CD14-positive monocyte (primary cell): ENCODE measurements around the gene TM6SF1. TPM values are rescaled to one million over a fixed set of nuclear protein-coding genes. Genes with fewer than 3 reads are reported as not detected.

Experiments used
- DNase-seq, 3 donors: peaks; one replicate each; pipeline ENCODE4 v3.0.0-alpha.2; 2011 to 2022
- H2AFZ ChIP-seq: 2 replicates; pipeline ENCODE4 v1.6.0; 2012; ENCODE audit warnings: mild to moderate bottlenecking, low read depth, low read length, inconsistent platforms; ENCODE audit not compliant: insufficient read depth, poor library complexity, severe bottlenecking
- H3K27ac ChIP-seq, 2 donors: 1 replicate in 1 of 2; 2 replicates in 1 of 2; pipeline ENCODE4 v1.5.1; 2012 to 2013; ENCODE audit warnings: low read length in 2 of 2, control low read depth in 1 of 2, inconsistent platforms in 1 of 2, low read depth in 1 of 2, mild to moderate bottlenecking in 1 of 2
- H3K27me3 ChIP-seq, 2 donors: one replicate each; pipeline versions ENCODE4 v1.6.0 to v1.6.1; 2011 to 2013; ENCODE audit warnings: low read length in 2 of 2; ENCODE audit not compliant: control insufficient read depth in 2 of 2, insufficient read depth in 2 of 2
- H3K36me3 ChIP-seq, 2 donors: replicated peaks in 1 of 2; 1 replicate in 1 of 2; 2 replicates in 1 of 2; pipeline versions ENCODE4 v1.5.1 to v1.6.1; 2012 to 2013; ENCODE audit warnings: low read length in 2 of 2, control low read depth in 1 of 2, inconsistent platforms in 1 of 2, mild to moderate bottlenecking in 1 of 2; ENCODE audit not compliant: insufficient read depth in 2 of 2, control insufficient read depth in 1 of 2
- H3K4me1 ChIP-seq, 2 donors: 1 replicate in 1 of 2; 2 replicates in 1 of 2; pipeline versions ENCODE4 v1.5.1 to v1.6.1; 2012 to 2013; ENCODE audit warnings: low read length in 2 of 2, control low read depth in 1 of 2, inconsistent platforms in 1 of 2, mild to moderate bottlenecking in 1 of 2, moderate library complexity in 1 of 2; ENCODE audit not compliant: insufficient read depth in 2 of 2, control insufficient read depth in 1 of 2
- H3K4me2 ChIP-seq: replicated peaks from 2 replicates; pipeline ENCODE3; 2012; ENCODE audit warnings: low read length, moderate library complexity, mild to moderate bottlenecking; ENCODE audit not compliant: poor library complexity, severe bottlenecking; ENCODE audit errors: extremely low read depth
- H3K4me3 ChIP-seq, 3 experiments: fragments of 200-600 bp in 1 of 3; sonication (generic) in 1 of 3; replicated peaks in 1 of 3; 1 replicate in 2 of 3; 2 replicates in 1 of 3; pipeline ENCODE4 v1.5.1; 2011 to 2013; ENCODE audit warnings: low read length in 3 of 3, mild to moderate bottlenecking in 3 of 3, control low read depth in 2 of 3, low read depth in 2 of 3, inconsistent platforms in 1 of 3, moderate library complexity in 1 of 3
- H3K79me2 ChIP-seq: 2 replicates; pipeline ENCODE4 v1.6.0; 2012; ENCODE audit warnings: mild to moderate bottlenecking, control low read depth, inconsistent platforms, low read length, moderate library complexity; ENCODE audit not compliant: insufficient read depth
- H3K9ac ChIP-seq: 2 replicates; pipeline ENCODE4 v1.6.0; 2017; ENCODE audit warnings: low read length, mild to moderate bottlenecking; ENCODE audit not compliant: insufficient read depth, poor library complexity, severe bottlenecking
- H3K9me3 ChIP-seq, 2 donors: replicated peaks in 1 of 2; 1 replicate in 1 of 2; 2 replicates in 1 of 2; pipeline versions ENCODE4 v1.5.1 to v1.6.1; 2012 to 2013; ENCODE audit warnings: low read length in 2 of 2, control low read depth in 1 of 2; ENCODE audit not compliant: control insufficient read depth in 1 of 2, insufficient read depth in 1 of 2
- H4K20me1 ChIP-seq: 2 replicates; pipeline ENCODE4 v1.6.0; 2012; ENCODE audit warnings: mild to moderate bottlenecking, low read length, control low read depth, moderate library complexity; ENCODE audit not compliant: insufficient read depth
- H3K27ac Mint-ChIP-seq, 7 donors: one replicate each; pipeline ENCODE4 v1.8.0; 2020; ENCODE audit warnings: mild to moderate bottlenecking in 7 of 7, mixed read lengths in 7 of 7, moderate library complexity in 6 of 7, inconsistent platforms in 2 of 7
- H3K27me3 Mint-ChIP-seq, 3 donors: one replicate each; pipeline ENCODE4 v1.8.0; 2021 to 2022; ENCODE audit warnings: low read depth in 3 of 3, mild to moderate bottlenecking in 3 of 3, mixed read lengths in 3 of 3, moderate library complexity in 3 of 3, inconsistent platforms in 1 of 3
- H3K36me3 Mint-ChIP-seq, 2 donors: one replicate each; pipeline ENCODE4 v1.8.0; 2020; ENCODE audit warnings: mixed read lengths in 2 of 2, inconsistent platforms in 1 of 2, mild to moderate bottlenecking in 1 of 2
- H3K4me1 Mint-ChIP-seq: one replicate; pipeline ENCODE4 v1.8.0; 2020; ENCODE audit warnings: mild to moderate bottlenecking, mixed read lengths
- H3K4me3 Mint-ChIP-seq, 2 donors: one replicate each; pipeline ENCODE4 v1.8.0; 2020; ENCODE audit warnings: mild to moderate bottlenecking in 2 of 2, mixed read lengths in 2 of 2, moderate library complexity in 1 of 2
- H3K9me3 Mint-ChIP-seq, 7 donors: one replicate each; pipeline ENCODE4 v1.8.0; 2020 to 2022; ENCODE audit warnings: mixed read lengths in 7 of 7, mild to moderate bottlenecking in 6 of 7, moderate library complexity in 6 of 7, inconsistent platforms in 2 of 7
- WGBS: methylation state at CpG from one replicate; pipeline ENCODE4 v1.1.5; 2013; ENCODE audit warnings: missing lambda C conversion rate; ENCODE audit not compliant: insufficient coverage; 5-methylcytosine and 5-hydroxymethylcytosine counted together
- intact Hi-C, 2 donors: fragments of 100-400 bp; cut with micrococcal nuclease; formaldehyde crosslinking; loops; one replicate each; pipeline versions ENCODE4 v1.15.0 to v1.15.1; 2023
- polyA plus RNA-seq, 3 donors: library from polyadenylated mRNA; depleted of rRNA in 1 of 3; unstranded in 2 of 3; stranded (reverse) in 1 of 3; fragments of 300-500 nt in 2 of 3; fragments of >200 nt in 1 of 3; fragmentation: Illumina TruSeq in 2 of 3; gene quantifications; 1 replicate in 2 of 3; 2 replicates in 1 of 3; pipeline ENCODE4 v1.2.3, GENCODE V29; 2012 to 2021
- TF ChIP-seq, protein P1 (sequence below): fragments of 200-600 bp; IDR thresholded peaks from one replicate; pipeline ENCODE4 v1.8.0; 2022; ENCODE audit warnings: antibody characterized with exemption, mild to moderate bottlenecking

Gene TM6SF1
- polyA plus RNA-seq, 3 donors: 21.3 to 46.0 (median 35.4) TPM

DNA sequence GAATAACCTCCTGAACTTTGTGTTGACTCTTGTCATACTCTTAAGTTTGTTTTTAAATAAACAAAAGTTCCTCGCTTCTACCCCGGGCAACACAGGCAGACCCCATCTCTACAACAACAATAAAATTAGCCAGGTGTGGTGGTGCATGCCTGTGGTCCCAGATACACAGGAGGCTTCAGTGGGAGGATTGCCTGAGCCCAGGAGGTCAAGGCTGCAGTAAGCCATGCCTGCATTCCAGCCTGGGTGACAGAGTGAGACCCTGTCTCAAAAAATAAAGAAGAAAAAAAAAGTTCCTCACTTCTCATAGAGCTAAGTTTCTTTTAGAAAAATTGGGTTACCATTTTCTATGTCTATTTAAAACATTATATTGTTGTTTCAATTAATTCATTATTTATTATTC lies 70.9 kb downstream of the TM6SF1 start:
- Mint-ChIP-seq H3K4me1 (no peaks in the 10 kb centered on the region), H3K27ac (no peak overlapping the region), H3K36me3 (no peaks in the 10 kb centered on the region), H3K4me3 (no peak overlapping the region), H3K27me3 (no peaks in the 10 kb centered on the region), H3K9me3 (no peaks in the 10 kb centered on the region)
- no peaks in the 10 kb centered on the region for H4K20me1 ChIP-seq
- no peaks in the 10 kb centered on the region for H3K79me2 ChIP-seq
- intact Hi-C loops: no loop called here
- no peaks in the 10 kb centered on the region for H3K27me3 ChIP-seq
- TF ChIP-seq, protein P1, sequence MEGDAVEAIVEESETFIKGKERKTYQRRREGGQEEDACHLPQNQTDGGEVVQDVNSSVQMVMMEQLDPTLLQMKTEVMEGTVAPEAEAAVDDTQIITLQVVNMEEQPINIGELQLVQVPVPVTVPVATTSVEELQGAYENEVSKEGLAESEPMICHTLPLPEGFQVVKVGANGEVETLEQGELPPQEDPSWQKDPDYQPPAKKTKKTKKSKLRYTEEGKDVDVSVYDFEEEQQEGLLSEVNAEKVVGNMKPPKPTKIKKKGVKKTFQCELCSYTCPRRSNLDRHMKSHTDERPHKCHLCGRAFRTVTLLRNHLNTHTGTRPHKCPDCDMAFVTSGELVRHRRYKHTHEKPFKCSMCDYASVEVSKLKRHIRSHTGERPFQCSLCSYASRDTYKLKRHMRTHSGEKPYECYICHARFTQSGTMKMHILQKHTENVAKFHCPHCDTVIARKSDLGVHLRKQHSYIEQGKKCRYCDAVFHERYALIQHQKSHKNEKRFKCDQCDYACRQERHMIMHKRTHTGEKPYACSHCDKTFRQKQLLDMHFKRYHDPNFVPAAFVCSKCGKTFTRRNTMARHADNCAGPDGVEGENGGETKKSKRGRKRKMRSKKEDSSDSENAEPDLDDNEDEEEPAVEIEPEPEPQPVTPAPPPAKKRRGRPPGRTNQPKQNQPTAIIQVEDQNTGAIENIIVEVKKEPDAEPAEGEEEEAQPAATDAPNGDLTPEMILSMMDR: no peak
- no peak overlapping the region for H3K9ac ChIP-seq
- H3K4me3 ChIP-seq: no peak overlapping the region
- no peak for DNase-seq
- H3K9me3 ChIP-seq: no peaks in the 10 kb centered on the region
- H2AFZ ChIP-seq: no peak overlapping the region
- no peak overlapping the region for H3K27ac ChIP-seq
- no peaks in the 10 kb centered on the region for H3K36me3 ChIP-seq
- H3K4me2 ChIP-seq: no peak overlapping the region
- no peaks in the 10 kb centered on the region for H3K4me1 ChIP-seq
- no CpG with 5 or more reads among the region's 2 CpGs for WGBS

DNA sequence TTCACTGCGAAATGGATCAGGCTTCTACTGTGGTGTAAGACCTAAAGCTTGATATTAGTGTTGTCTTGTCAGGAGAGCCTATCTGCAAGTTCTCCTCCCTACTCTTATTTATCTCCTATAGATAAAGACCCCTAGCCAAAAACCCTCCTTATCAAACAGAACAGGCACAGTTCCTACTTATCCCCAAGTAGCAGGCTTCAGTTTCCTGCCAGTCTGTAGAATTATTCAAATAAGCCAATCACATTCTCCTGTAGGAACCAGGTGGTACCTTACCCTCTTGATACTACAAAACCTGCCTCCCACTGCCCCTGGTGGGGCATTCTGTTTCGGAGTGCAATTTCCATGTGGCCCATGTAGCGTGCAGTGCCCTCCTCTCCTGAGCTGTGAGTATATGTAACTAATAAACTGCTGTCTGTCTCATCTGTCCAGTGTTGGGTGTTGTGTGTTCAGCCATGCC lies 71.5 kb downstream of the TM6SF1 start:
- Histone ChIP-seq H3K27ac (no peak overlapping the region), H3K9me3 (no peaks in the 10 kb centered on the region), H2AFZ (no peak overlapping the region), H4K20me1 (no peaks in the 10 kb centered on the region), H3K36me3 (no peaks in the 10 kb centered on the region), H3K79me2 (no peaks in the 10 kb centered on the region), H3K9ac (no peak overlapping the region), H3K4me2 (no peak overlapping the region), H3K27me3 (no peaks in the 10 kb centered on the region), H3K4me1 (no peaks in the 10 kb centered on the region), H3K4me3 (no peak overlapping the region)
- TF ChIP-seq, protein P1: no peak
- no peak for DNase-seq
- intact Hi-C loops: no loop called here
- Mint-ChIP-seq H3K36me3 (no peaks in the 10 kb centered on the region), H3K4me3 (no peak overlapping the region), H3K4me1 (no peaks in the 10 kb centered on the region), H3K27me3 (no peaks in the 10 kb centered on the region), H3K9me3 (no peaks in the 10 kb centered on the region), H3K27ac (no peak overlapping the region)
- no CpG with 5 or more reads among the region's 3 CpGs for WGBS
